ENCODE results near the gene DDRGK1.
"Not testable (repeated sequence)": the region's sequence is repeated elsewhere in the genome, so short reads cannot be mapped to it uniquely, and the experiment has no call there.

DDRGK1 gene

DNA sequence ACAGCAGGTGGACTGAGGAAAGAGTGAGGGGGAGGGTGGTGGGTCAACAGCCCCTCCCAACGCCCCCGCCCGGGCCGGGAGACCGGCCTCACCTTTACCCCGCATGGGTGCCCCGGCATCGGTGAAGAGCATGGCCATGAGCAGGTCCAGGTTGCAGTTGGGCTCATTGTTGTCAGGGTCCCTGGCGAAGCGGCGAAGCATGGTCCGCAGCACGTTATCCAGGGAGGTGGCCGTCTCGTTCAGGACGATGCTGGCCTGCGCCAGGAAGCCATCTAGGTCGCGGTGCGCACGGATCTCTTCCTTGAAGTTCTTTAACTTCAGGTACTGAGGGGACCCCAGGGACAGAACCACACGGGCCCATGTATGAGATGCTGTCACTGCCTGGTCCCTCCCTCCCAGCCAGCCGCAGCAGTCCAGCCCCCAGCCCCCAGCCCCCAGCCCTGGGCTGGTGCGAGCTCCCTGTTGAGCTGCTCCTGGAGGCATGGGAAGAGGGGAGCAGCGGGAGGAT is 29.6 kb upstream of the DDRGK1 start:
- DNase-seq = no peak

- DNase-seq = no peak
Measured at GRCh38 chr20:3233131-3233990, 28.9 kb upstream of the DDRGK1 start.

- no peak for DNase-seq
Measured at GRCh38 chr20:3231889-3232588, 27.6 kb upstream of the DDRGK1 start.

GRCh38 chr20:3231116-3231515 is 26.6 kb upstream of the DDRGK1 start:
- DNase-seq = no peak

GRCh38 chr20:3229798-3230197 is 25.3 kb upstream of the DDRGK1 start:
- no peak for DNase-seq

DNA sequence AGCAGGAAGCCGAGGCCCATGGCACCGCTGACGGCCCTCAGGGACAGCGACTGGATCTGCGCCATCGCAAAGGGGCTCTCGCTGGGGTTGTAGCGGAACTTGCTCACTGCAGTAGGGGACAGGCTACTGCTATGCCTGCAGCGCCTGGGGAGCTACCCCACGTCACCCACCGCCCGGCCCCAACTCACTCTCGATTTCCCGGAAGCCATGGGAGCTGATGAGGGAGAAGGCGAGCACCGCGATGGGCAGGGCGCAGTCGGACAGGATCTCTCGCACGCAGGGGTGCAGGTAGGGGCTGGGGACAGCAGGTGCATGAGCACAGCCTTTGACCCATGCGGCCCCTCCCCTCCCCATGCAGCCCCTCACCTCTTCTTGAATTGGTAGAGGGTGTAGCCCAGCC is 24.7 kb upstream of the DDRGK1 start:
- no peak for DNase-seq

DNA sequence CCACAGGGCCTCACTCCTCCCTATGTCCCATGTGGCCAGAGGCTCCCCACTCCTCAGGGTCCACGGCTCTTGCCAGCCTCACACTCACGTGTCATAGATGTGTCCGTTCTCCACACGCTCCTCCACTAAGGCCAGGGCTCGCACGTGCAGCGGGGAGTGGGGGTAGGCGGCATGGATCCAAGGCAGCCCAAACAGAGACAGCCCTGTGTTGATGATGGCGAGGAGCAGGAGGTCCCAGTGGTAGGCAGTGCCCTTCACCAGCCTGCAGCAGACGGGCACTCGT is 24.2 kb upstream of the DDRGK1 start:
- DNase-seq = no peak

DNA sequence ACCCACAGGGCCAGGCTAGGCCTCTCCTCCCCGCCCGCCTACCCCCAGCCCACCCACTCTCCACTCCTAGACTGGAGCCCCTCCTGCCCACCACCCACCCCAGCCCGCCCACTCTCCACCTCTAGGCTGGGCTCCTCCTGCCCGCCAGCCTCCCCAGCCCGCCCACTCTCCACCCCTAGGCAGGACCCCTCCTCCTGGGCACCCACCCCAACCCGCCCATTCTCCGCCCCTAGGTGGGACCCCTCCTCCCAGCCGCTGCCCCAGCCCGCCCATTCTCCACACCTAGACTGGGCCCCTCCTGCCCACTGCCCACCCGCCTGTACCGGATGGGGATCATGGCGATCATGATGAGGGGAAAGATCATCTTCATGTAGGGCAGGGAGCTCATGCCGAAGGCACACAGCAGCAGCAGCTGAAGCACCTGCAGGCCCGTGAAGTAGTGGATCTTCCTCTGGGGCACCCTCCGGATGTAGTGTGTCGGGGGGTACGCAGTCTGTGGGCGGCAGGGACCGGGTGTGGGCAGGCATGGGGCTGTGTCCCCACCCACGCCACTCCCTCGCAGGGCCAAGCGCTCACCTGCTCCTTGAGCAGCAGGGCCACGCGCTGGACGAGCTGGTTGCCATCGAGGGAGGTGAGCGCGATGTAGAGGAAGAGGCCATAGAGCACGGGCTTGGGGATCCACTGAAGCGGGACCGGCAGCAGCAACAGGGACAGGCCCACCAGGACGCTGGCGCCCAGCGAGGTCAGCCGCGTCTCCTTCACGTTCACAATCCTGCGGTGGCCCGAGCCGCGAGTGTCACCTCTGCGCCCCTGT is 23.7 kb upstream of the DDRGK1 start:
- no peak for DNase-seq

- DNase-seq = no peak
Measured at GRCh38 chr20:3227506-3227905, 23.0 kb upstream of the DDRGK1 start.

GRCh38 chr20:3226864-3227263 is 22.4 kb upstream of the DDRGK1 start:
- no peak for DNase-seq

- DNase-seq = no peak
Measured at GRCh38 chr20:3226093-3226492, 21.6 kb upstream of the DDRGK1 start.

- no peak for DNase-seq
Measured at GRCh38 chr20:3224681-3225421, 20.4 kb upstream of the DDRGK1 start.

DNA sequence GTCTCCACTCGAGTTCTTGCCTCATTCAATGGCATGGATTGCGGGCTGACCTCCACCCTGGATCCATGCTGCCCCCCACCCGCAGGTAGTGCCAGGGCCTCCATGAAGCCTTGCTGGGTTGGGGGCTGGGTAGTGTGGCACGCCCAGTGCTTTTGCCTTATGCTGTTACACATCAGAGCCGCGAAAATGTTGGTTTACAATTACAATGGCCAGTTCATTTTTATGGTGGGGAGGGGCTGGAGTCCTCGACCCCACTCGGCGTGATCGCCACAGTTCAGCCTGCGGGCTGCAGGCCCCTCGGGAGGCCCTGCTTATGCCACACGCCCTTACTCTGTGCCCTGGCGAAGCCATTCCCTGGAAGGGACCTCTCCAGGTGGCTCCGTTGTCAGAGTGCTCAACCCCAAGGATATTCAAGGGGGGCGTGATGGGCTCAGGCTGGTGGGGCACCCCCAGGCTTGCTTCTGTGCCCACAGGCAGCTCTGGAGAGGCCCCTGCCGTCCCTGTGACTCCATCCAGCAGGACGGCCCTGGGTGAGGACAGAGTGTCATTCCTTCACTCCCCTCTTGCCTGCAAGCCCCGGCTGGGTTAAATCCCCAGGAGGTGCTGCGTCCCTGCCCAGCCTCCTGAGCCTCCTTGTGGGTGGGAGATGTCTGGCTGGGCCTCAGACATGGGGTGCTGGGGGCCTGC is 19.7 kb upstream of the DDRGK1 start:
- no peak for DNase-seq

DNA sequence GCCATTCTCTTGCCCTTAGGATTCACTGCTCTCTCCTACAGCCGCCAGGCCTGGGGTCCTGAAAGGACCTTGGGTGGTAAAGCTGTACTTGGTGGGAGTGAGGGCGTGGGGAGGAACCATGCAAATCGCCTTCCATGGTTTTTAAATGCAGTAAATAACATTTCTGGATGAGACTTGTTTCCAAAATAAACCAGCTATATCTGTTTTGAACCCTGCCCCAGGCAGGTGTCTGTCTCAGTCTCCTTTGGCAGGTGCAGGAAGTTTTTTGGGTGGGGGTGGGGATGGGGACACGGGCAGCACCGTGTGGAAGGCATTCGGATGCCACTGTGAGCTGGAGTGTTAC is 19.1 kb upstream of the DDRGK1 start:
- peak; percentile 31 for DNase-seq

DNA sequence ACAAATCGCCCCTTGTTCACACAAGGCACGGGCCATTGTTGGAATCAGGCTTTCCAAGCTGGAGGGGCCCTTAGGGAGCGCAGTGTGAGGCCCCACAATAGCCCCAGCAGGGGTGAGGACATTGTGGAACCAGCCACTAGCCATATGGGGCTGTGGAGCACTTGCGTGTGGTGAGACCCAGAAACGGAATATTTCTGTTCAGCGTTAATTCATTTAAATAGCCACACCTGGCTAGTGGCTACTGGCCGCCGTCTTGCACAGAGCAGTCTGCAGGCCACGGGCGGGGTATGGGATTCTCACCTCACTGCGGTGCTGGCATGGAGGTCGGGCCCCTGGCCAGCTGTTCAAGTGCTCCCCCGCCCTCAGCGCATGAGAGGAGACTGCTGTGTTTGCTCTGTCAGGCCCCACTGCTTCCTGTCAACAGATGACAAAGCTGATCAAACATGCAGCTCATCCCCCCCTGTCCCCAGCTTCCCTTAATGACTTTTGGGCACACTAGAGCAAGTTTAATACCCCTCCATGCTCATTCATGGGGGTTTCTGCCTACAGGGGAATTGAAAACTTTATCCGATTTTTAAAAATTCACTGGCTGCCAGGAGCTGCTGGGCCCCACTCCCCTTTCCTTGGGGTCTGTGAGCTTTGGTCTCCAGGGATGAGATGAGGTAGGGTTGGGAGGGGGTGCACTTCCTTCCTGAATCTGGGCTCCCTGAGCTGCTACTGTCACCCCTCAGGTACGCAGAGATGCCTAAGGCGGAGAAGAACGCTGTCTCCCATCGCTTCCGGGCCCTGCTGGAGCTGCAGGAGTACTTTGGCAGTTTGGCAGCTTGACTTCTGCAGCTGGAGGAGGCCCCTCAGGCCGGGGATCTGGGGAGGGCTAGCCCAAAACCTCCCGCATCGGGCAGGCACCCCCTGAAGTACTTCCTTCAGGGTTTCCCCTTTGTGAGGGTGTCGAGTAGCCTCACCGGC is 18.4 kb upstream of the DDRGK1 start:
- DNase-seq = peak; percentile 96

- no peak for DNase-seq
Measured at GRCh38 chr20:3221398-3222226, 17.1 kb upstream of the DDRGK1 start.

DNA sequence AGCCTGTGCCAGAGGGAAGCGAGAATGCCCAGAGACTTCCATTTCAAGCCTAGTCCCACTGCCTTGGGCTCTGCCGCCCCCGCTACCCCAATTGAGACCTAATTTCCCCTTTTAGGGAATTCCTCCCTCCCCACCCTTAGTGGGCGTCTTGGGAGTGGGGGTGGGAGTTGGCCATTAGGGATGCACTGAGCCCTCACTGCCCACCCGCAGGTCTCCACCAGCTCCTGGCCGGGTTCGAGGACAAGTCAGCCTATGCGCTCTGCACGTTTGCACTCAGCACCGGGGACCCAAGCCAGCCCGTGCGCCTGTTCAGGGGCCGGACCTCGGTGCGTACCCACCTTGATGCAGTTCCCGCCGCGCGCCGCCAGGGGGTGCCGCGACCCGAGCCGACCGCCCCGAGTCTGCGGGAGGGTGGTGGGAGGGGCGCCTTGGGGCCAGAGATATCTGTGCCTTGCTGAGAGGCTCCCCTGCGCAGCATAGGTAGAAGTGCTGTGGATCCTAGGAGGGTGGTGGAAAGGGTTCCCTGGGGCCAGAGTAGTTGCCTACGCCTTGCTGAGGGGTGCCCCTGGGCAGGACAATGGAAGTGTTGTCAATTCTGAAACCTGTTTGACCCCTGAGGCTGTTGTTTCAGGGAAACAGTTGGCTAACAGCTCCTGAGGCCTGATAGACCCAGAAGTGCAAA is 14.0 kb upstream of the DDRGK1 start:
- DNase-seq = no peak

DNA sequence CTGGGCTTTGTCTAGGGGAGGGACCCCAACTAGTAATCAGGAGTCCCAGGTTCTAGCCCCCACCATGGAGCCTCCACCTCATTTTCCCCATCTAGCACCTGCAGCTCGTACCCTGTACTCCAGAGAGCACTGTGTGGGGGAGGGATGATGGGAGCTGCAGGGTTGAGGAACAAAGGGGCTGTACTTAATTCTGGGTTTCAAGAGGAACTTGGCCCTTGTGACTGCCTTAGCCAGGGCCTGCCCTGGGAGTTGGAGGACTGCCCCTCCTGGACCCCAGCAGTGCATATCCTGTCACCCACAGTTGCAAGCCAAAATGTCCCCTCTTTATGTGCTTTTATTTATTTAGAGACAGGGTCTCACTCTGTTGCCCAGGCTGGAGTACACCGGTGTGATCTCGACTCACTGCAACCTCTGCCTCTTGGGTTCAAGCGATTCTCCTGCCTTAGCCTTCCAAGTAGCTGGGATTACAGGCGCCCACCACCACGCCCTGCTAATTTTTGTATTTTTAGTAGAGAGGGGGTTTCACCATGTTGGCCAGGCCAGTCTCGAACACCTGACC is 11.0 kb upstream of the DDRGK1 start:
- not testable (repeated sequence) for DNase-seq

GRCh38 chr20:3213226-3213625 is 8.7 kb upstream of the DDRGK1 start:
- no peak for DNase-seq

Data from NCI-H1105 (cell line).